NCI-H2227 treated with DMSO at 0.1 percent for 48 hours (cell line): ENCODE results near the gene ZNF692.

Source experiments
- DNase-seq: peaks from one replicate; lab custom pipeline; 2025; lab: John Stamatoyannopoulos, UW

The ZNF692 gene

DNA sequence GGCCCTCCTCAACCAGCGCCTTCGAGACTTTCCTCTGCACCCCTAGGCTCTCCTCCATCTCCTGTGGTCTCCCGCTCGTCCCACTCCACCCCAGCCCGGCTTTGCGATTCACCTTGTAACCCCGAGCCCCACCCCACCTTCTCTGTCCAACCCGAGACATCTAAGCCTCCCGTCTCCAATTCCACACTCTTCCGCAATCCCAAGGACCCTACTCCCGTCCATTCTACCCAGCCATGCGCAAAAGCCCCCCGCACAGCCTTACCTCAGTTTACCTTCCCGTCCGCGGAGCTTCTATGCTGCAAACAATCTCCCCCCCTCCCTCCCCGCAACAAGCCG lies 33.3 kb downstream of the ZNF692 start:
- no peak for DNase-seq

DNA sequence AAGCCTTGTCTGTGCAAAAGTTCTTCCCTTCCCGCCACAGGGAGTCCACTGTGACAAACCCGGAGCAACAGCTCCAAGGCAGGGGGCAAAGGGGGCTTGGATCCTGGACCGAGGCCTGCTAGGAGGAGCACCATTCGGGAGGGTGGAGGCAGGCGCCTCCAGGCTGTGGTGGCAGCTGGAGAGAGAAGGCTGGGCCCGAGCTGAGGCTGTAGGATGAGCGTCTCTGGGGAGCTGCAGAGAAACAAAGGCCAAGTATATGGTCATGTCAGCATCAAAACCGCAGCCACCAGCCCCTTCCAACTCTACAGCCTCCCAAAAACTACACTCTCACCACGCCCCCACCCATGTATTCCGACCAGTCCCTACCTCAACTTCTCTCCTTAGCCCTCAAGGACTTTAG lies 33.7 kb downstream of the ZNF692 start:
- DNase-seq = no peak

DNA sequence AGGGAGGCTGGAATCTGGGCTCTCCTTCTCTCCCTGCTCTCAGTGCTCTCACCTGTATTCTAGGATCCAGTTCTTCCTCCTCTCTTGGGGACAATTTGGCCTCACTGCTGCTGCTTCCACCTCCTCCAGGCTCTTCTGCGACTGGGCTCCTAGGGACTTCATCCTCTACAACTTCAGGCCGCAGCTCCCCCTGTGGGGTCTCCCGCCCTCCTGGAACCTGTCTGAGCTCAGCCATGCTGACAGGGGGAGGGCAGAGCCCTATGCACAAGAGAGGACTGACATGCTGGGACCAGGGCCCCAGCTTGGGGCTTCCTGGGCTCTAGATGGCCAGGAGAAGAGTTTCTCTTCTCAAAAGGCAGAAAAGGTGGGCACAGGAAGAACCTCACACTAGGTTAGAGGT lies 34.2 kb downstream of the ZNF692 start:
- DNase-seq = no peak

DNA sequence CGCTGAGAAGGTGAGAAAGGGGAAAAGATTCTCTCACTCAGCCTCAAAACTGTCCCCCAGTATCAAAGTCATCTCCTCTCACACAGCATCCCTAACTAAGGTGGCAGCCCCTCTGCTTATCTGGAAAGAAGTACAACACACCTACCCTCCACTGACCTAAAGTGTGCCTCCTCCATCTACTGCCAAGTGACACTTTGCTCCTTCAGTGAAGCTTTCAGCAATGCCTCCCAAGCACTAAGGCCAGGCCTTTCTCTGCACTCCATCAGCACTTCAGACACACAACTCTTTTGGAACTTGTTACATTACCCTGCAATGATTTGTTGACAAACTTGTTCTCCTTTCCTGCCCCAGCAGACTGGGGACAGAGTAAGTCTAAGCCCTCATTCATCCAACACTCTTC lies 34.6 kb downstream of the ZNF692 start:
- no peak for DNase-seq

DNA sequence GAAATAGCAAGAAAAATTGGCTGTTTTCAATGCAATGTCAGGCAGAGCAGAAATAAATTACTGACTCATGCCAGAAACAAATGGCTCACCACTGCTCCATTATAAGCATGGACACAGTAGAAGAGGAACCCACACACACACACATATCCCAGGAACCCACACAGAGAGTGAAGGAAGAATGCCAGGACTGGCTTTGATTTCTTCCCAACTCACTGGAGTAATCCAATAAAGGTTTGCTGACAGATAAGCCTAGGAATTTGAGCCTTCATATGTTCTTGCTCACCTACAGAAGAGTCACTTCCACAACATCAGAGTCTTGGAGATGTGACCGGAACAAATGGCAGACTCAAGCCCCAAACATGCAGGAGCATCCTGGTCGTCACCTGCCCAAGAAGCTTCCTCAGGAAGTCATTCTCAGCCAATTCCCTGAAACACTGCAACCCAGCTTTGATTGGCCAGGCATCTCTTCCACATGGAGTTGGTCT lies 35.3 kb downstream of the ZNF692 start:
- DNase-seq = no peak

DNA sequence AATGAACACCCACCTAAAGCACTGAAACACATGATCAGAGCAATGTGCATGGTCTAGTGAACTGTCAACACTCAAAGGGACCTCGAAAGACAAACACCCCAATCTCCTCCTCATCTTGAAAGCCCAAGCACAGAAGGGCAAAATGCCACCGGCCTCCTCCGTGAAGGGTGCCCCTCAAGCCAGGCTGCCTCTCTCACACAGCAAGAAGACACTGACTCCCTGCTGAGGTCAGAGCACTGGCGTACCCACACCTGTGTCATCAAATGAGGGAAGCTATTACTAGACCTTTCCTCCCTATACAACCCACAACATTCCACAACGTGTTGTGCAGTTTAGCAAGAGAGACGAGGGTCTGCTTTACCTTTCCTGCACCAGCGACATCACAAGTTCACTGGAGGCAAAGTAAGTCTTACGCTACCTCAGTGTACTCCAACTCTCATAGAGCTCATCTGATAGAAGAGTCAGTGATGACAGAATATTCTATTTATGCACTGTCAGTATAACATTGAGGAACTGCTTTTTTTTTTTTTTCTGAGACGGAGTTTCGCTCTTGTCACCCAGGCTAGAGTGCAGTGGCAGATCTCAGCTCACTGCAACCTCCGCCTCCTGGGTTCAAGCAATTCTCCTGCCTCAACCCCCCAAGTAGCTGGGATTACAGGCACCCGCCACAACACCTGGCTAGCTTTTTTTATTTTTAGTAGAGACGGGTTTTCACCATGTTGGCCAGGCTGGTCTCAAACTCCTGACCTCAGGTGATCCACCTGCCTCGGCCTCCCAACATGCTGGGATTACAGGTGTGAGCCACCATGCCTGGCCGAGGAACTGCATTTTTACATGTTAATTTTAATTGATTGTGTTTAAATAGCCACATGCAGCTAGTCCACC lies 36.5 kb downstream of the ZNF692 start:
- no peak for DNase-seq

DNA sequence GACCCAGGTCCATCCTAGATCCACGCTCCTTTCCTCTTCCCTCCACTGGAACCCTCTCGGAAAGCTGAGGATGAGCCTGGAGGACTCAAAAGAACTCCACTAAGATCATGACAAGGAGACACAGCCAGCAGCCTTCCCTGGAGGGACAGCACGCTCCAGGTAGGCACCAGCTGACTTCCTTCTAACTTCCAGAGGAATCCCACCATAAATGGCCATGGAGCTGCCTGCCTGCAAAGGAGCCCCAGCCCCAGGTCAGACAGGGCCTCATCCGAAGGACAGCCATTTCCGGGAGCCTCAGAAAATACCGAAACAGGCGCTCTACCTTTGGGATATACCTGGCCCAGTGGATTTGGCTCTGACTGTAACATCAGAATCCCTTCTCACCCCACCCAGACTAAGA lies 37.2 kb downstream of the ZNF692 start:
- DNase-seq = no peak

DNA sequence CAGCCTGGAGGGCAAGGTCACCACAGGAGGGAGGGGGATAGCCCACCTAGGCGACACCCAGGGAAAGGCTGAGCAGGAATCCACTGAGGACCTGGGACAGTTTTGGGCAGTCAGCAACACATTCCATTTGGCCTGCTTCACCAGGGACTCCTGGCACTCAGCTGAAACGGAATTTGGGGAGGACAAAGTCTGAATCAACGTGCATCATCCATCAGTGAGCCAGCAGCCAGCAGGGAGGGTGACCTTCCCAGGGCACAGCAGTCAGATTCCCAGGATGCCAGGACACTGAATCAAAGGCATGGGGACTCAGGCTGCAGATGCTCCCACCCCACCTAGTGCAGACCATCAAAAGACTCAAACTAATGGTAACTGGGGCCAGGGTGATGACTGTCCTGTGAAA lies 37.8 kb downstream of the ZNF692 start:
- no peak for DNase-seq

DNA sequence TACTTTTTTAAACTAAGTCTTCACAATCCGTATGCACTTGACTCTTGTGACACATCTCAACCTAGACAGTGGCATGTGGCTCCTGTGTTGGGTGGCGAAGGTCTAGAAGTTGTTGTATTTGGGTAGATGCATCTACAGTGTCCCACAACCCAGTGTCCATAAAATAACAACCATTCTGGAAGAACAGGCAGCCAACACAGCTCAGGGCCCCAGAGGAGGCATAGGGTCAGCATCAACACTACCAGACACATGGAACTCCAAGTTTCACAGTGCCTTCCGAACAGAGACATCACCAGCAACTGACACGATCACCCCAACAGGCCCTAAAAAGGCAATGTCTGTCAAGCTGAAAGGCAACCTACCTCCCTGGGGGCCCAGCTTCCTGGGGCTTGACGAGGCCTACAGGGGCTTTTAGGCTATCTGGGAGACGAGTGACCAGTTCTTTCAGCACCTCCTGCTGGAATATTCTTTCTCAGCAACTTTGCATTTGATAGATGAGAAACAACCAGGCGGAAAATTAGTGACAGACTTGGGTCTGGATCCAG lies 38.8 kb downstream of the ZNF692 start:
- no peak for DNase-seq

DNA sequence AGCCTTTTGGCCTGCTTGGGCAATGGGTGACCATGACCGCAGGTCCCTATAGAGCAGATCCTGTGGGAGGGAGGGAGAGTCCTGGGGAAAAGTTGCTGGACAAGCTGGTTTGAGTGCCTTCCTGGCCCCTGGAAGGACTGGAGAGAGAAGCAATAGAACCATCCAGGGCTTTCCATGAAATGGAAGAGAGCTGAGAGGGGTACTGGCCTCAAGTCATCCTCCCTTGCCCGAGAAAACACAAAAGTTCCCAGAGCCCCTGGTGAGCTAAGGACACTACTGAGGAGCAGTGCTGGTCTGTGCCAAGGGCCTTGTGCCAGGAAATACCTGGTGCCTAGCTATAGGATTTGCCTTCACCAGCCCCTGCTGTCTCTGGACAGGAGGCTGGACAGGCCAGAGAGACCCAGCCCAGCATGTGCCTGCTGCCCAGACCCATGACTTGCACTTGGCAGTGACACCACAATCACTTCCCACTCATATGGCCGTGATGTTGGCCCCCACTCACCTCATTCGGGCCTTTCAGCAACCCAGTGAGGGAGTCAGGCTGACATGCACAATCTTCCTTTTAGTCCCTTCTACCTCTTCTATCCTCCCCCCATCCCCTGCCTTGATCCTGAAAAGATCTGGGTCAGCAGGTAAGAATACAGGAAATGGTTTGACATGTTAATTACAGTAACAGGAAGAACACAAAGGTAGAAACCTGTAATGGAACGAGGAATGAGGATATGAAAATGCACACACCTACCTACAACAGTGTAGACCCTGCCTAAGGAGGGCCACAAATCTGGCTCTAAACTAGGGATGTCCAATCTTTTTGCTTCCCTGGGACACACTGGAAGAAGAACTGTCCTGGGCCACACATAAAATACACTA lies 40.1 kb downstream of the ZNF692 start:
- no peak for DNase-seq

DNA sequence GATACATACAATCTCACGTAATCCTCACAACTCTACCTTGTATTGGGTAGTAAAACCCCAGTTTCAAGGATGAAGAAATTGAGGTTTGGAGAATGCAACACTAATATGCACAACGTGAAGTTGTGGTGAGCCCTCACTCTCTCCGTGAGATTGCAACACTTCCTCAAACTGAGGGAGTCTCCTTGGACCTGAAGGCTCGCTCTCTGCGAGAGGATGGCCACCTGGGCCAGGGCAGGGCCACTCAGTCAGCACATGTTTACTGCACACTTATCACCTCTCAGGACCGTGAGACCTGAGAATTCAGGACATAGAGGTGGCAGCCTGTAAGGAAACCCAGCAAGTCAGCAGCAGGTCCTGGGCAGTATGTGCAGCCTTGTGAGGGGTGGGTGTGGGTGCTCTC lies 41.8 kb downstream of the ZNF692 start:
- DNase-seq = no peak

DNA sequence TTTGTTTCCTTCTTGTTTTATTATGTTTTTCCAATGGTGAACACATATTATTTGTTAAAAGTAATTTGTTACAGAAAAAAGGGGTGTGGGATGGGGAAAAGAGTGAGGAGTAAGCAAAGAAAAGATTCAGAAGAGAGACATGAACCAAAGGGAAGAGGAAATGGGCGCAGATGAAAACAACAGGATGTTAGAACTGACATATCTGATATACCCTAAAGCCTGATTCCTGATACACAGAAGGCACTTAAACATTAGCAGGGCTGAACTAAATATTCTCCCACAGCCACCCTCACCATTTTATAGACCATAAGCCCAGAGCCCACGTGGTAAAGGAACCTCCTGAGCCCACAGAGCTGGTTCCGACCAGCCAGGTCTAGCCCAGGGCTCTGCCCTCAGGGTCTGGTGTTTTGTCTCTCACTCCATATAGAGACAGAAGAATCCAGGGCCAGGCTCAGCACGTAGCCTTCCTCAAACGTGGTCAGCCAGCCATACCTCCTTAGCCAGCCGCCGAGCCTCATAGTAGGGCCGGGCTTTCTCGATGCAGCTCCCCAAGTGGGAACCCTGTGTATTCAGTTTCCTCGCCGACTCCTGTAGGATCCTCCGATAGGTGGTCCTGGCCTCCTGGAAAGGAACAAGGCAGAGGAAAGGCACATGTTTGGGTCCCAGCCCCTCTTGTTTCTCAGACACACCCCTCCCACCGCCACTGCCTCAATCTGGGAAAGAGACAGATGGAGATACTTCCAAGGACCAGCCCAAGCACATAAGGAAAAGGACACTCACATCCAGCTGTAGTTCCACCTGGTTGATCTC lies 42.6 kb downstream of the ZNF692 start:
- no peak for DNase-seq

DNA sequence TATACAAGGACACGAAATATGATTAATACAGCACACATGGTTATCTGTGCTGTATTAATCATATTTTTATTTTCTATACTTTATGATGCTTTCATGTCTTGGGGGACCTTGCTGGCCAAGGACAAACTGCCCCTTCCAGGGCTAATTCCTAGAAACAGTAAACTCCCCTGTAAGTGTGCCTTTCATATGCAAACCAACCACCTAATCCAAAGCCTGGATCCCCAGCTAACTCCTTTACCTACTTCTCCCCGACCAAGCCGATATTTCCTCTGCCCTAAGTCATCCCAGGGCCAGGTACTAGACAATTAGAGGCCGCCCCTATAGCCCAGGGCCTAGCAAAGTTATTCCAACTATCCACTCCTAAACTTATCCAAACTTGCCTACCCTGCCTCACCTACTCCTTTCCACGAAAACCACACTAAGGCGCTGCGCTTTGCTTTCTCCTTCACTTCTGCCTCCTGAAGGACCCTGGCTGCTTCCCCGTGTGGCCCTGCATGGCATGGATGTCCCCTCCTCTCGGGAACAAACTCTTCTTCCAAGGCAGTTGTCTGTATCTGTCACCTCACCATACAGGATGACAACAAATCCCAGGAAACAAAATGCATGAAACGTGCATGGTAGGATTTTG lies 43.4 kb downstream of the ZNF692 start:
- DNase-seq = no peak

DNA sequence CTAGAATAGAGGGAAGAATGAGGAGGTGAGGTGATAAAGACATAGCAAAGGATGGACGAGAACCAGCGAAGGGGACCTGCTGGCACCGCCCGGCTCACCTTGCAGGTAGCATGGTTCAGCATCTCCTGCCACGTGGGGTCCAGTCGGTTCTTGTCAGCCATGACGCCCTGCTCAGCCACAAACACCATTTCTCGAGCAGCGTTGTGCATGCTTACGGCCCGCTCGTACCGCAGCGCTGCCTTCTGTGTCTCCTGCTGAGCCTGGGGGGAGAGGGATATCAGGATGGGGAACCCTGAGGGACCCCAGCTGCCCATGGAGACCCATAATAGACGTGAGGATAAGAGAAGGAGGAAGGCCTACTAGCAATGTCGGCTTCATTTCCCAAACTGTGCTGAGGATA lies 44.5 kb downstream of the ZNF692 start:
- DNase-seq = no peak

DNA sequence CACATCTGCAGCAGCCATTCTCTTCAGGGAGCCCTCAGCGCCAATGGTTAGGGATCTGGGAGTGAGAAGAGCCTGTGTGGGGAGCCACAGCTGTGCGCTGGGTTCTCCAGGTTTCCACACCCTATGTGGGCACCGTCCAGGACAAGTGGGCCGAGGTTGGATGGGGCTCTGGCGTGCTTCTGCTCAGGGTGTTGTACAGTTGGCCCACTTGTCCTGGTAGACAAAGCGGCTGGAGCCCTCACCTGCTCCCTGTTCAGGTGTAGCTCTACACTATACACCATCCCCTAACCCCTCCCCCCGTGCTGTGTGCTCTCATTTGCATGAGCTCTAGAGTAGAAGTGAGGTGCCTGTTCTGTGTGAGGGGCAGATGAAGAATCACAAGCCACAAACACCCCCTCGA lies 45.3 kb downstream of the ZNF692 start:
- no peak for DNase-seq

DNA sequence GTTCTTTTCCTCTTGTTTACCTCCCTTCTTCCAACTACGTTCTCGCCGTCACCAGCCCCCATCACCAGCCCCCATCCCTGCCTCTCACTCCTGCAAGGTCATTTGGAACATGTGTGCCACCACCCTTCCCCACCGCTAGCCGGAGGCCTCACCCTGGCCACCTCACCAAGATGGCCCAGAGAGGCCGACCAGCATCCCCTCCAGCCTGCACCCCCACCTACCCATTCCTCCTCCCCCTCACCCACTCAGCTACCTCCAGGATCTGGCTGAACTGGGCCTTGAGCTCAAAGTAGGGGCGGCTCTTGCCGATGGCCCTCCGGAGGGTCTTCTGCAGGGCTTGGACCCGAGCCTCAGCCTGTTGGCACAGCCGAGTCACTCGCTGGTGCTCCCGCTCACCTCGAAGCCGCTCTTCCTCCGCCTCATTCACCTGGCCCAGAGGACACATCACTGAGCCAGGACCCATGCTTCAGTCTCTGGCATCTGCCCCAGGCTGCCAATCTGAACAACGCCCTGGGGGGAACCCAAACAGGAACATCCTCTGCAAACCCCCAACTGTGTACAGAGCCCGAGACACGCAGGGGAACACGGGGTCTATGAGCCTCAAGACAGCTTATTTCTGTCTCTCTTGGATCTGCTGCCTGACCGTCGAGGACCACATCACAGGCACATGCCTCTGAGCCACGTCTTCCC lies 46.0 kb downstream of the ZNF692 start:
- DNase-seq = no peak

DNA sequence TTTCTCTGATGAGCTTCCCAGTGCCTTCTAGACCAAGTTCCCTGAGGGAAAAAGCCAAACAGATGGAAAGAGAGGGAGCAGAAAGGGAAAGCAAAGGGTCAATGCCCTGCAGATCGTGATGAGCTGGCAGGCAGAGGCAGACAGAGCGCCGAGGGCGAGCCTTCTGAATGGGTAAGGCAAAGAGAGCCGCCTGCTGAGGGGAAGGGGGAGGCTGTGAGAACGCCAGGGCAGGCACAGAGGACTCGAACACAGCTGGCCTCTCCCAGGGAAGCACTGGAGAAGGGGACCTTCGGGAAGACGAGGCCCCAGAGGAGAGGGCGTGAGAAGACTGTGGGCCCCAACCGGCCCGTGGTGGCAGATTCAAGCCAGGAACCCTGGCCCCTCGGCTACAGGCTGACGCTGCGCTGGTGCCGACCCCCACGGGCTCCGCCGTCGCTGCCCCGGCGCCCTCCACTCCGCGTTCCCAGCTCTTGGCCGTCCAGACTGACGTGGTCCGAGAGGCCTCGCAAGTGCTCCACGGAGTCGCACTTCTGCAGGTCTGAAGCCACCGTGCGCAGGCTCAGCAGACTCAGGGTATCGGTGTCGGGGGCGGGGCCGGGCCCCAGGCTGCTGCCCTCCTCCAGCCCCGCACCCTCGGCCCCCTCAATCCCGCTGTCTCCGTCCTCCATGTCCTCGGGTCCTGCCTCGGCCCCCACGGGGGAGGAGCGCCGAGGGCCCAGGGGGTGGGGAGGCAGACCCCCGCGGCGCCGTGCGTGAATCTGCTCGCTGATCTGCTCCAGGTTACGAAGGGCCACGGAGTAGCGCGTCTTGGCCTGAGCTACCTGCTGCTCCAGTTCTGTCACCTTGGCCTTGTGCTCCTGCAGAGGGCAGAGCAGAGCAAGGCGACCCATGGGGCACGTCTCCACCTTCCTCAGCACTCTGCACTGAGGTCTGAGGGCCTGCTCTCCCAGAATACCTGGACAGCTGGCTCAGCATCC lies 47.1 kb downstream of the ZNF692 start:
- DNase-seq = no peak

DNA sequence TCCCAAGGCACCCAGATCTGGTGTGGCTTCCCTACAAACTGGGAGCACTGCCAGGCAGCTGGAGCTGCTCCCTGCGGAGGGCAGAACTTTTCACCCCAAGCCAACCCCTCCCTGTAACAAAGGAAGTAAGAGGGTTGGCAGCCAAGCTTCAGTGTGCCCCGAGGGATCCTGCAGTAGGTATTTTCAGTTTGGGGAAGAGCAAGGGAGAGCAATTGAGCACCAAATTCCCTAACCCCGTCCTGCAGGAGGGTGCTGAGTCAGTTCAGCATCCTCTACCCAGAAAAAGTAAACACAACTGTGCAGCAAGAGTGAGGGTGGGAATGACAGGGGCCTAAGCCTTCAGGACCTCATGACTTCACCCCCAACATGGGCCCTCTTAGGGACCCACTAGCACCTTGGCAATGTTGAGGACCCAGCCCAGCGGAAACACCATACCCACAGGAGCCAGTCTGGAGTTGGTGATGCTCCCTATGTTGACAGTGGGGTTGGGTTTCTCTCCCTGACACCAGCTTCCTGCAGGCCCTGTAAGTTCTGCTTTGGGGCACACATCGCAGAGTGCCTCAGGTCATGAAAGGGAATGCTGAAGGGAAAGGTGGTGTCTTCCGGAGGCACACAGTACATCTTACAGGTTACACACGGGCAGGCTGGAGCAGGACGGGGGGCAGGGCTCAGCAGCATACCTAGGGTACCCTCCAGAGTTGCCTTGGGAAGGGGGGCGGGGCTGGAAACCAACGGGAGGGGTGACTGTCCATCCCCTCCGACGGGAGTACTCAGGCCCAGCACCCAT lies 48.0 kb downstream of the ZNF692 start:
- DNase-seq = no peak
